Measurements from ENCODE around the gene TMEM81.

The TMEM81 gene, protein sequence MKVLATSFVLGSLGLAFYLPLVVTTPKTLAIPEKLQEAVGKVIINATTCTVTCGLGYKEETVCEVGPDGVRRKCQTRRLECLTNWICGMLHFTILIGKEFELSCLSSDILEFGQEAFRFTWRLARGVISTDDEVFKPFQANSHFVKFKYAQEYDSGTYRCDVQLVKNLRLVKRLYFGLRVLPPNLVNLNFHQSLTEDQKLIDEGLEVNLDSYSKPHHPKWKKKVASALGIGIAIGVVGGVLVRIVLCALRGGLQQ

GRCh38 chr1:205084360-205084759 is at the start of gene TMEM81:
Gene TMEM81, minus strand, starts transcription at chr1:205084460. Its CDS starts 140 bp downstream, at chr1:205084320.
- no peak for DNase-seq

- no peak for DNase-seq
Observed at GRCh38 chr1:205133287-205133686, 49.0 kb upstream of the TMEM81 start.

- DNase-seq = no peak
Observed at GRCh38 chr1:205129447-205130029, 45.3 kb upstream of the TMEM81 start.

GRCh38 chr1:205128050-205128449 is 43.8 kb upstream of the TMEM81 start:
- no peak for DNase-seq

- DNase-seq = no peak
Observed at GRCh38 chr1:205127646-205128045, 43.4 kb upstream of the TMEM81 start.

DNA sequence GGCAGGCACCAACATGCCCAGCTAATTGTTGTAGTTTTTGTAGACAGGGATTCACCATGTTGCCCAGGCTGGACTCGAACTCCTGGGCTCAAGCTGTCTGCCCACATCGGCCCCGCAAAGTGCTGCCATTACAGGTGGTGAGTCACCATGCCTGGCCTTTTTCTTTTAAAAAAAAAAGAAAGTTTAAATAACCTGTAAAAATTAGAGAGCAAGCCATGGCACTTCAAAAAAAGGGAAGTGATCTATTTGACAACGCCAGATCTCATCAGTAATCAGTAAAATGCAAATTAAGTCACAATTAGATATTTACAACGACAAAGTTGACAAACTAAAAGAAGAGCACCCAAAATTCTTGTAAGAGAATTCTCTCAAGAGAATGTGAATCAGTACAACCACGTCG is 40.5 kb upstream of the TMEM81 start:
- DNase-seq = no peak

DNA sequence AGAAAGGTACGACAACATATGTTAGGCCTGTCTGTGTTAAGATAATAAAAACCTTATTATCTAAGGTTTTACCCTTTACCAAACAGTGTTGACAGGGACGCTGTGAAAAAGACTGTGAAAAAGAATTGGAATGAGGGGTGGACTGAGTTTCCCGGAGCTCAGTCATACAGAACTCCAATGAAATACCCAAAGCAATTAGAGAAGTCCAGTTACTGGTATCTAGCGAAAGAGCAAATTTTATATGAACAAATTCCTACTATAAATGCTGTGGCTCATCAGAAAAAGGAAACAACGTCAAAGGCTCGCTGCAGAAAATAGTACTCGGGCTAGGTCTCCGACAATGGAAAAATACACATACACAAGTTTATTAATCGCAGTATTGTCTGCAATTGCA is 38.2 kb upstream of the TMEM81 start:
- no peak for DNase-seq

GRCh38 chr1:205121660-205122488 is 37.6 kb upstream of the TMEM81 start, which contains the start of gene RBBP5:
Gene RBBP5, minus strand, starts transcription at chr1:205121978. Its CDS starts 105 bp downstream, at chr1:205121873.
- peak; percentile 93 for DNase-seq

GRCh38 chr1:205118752-205119151 is 34.5 kb upstream of the TMEM81 start:
- no peak for DNase-seq

DNA sequence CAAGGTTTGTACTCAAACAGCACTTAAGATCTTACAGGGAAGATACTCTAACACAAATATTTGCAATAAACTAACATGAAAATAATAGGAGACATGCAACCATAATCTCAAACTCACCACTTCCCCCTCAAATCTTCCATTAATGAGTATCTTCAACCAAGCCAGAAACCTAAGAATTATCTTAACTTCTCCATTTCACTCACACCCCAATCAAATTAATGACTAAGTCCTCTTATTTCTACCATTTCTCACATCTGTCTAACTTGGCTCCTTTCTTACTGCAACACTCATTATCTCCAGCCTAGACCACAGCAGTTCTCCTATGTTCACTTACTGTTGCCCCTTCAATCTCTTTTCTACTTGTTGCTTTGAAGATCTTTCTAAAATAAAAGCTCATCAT is 27.1 kb upstream of the TMEM81 start:
- DNase-seq = no peak

DNA sequence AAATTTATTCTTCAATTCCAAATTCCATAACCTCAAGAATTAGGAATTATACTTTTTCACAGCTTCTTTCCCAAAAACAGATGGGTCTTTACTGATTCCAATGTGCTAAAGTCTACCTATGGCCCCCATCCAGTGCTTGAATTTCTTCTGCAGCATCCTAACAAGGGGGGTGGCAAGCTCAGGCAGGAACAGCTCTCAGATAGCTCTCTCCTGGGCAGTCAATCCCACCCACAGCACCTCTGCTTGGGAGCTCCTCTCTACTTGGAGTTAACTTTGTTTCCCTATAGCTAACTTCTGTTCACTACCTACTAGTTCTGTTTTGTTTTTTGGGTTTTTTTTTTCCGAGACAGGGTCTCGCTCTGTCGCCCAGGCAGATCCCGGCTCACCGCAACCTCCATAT is 25.5 kb upstream of the TMEM81 start:
- DNase-seq = no peak

GRCh38 chr1:205109269-205109668 is 25.0 kb upstream of the TMEM81 start:
- DNase-seq = no peak

DNA sequence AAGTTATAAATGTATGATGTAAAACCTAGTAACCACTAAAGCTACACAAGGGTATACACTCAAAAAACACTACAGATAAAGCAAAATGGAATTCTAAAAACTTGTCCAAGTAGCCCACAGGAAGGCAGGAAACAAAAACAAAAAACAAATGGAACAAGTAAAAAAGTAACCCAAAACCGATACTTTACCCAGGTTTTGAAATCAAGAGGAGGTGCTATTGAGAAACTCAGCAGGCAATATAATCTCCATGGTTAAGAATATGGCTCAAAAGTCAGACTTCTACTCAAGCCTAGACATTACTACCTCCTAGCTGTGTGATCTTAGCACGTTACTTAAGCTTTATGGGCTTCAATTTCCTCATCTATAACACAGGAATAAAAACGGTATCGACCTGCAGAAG is 24.2 kb upstream of the TMEM81 start:
- DNase-seq = no peak

DNA sequence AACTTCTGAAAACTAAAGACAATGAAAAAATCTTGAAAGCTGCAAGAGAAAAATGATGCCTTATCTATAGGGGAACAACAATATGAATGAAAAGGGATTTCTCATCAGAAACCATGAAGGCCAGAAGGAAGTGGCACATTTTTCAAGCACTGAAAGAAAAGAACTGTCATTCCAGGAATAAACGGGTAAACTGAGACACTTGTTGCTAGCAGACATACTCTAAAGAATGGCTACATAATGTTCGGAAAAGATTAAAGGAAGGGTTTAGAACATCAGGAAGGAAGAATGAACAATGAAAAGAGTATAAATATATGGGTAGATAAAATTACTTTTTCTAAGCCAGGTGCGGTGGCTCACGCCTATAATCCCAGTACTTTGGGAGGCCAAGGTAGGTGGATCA is 23.1 kb upstream of the TMEM81 start:
- DNase-seq = no peak

GRCh38 chr1:205102404-205102803 is 18.1 kb upstream of the TMEM81 start:
- no peak for DNase-seq

DNA sequence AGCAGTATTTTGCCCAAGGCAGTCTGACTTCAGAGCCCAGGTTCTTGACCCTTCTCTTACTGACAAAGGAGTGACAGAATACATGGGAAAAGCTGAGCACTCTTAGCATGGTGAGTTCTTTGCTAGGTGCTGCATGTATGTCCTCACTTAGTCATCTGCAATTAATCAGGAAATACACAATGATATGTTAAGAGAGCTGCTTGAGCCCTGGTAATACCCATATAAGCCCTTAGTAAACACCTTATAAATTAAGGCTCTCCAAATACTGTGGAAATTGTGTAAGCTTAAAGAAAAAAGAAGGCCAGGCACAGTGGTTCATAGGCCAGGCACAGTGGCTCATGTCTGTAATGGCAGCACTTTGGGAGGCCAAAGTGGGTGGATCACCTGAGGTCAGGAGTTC is 14.0 kb upstream of the TMEM81 start:
- DNase-seq = no peak

DNA sequence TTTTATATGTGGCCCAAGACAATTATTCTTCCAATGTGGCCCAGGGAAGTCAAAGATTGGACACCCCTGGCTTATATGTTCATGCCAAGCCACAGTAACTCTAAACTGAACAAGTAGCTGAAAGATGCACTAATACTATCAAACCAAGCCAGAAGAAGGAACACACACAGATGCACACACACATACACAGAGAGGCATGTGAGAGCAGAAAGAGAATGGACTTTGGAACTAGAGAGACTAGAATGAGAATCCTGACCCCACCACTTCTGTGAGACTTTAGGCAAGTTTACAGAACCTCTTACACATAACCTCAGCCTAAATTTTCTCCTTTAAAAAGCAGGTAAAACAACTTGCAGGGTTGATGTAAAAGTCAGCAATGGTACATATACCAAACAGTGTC is 11.2 kb upstream of the TMEM81 start:
- no peak for DNase-seq

DNA sequence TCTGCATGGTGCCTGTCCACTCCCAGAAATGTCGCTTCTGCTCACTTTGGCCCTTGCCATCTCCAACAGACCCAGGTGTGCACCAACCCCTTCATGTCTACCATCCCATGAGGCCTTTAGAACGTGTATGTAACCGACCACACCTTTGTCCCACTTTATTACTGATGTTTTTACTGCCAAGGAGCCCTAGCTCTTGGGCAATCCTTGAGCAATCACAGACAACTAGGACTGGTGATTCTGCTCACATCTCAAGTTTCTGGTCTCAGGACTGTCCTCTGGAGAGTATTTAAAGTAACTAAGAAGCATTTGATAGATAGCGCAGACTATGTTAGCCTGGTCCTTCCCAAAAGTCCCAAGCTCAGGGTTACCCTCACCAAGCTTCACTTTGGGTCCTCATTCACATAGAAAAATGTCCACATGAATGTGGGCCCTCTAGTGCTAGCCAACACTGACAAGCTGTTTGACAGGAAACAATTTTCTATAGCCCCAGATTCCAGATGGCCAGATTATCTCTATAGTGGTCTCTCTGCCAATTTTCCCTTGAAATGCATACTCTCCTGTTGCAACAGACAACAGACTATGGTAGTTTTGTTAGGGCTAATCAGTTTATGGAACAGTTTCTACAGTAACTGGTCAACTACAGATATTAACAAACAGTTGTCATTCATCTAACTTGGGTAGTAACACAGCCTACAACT is 6.9 kb upstream of the TMEM81 start:
- no peak for DNase-seq

GRCh38 chr1:205088341-205088740 is 4.1 kb upstream of the TMEM81 start:
- no peak for DNase-seq

DNA sequence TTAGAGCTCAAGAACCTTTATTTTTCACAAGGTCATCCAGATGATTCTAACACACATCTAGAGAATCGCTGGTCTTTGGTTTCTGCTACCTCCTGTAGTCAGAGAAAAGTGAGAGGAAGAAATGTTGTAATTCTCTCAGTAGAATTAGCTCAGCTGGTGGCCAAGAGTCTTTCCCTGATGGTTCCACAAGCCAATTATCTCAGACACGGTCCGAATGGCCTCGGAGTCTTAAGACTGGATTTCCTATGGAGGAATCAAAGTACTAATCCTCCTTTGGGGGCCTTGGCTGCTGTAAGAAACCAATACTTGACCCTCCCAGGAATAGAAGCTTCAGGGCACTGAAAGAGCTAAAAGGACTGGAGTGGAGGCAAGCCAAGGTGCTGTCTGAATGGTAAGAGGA is 1.8 kb downstream of the TMEM81 start:
- no peak for DNase-seq

GRCh38 chr1:205077934-205078311 is 6.3 kb downstream of the TMEM81 start:
- no peak for DNase-seq

- no peak for DNase-seq
Observed at GRCh38 chr1:205077158-205077933, 6.9 kb downstream of the TMEM81 start.
